Measurements from ENCODE around the gene TMPRSS3. TPM values are rescaled to one million over a fixed set of nuclear protein-coding genes. Genes with fewer than 3 reads are reported as not detected.

TMPRSS3 gene
- polyA plus RNA-seq, 1 experiment: not detected

DNA sequence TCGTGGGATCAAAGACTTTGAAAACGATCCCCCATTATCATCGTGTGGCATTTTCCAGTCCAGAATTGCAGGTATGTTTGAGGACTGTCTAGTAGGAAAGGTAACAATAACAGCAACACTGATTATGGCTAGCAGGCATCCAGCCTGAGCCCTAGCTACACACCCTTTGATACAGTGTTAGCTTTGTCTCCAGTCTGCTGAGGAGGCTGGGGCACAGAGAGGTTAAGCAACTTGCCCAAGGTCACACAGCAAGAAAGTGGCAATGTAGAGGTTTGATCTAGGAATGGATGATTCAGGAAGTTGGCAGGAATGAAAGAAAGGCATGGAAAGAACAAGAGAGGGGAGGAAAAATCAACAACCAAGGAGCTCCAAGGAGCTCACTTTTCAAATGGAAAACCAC lies 39.0 kb upstream of the TMPRSS3 start:
- POLR2A ChIA-PET: no interaction called here
- Histone ChIP-seq H3K4me3 (ENCODE audit: low read depth, low read length) (no peak overlapping the region), H3K27ac (ENCODE audit: low read depth, low read length) (no peak overlapping the region), H3K27me3 (ENCODE audit: control insufficient read depth, insufficient read depth, low read length) (no peaks in the 10 kb centered on the region), H3K9me3 (ENCODE audit: control insufficient read depth, insufficient read depth, low read length) (peaks cover 37% of the 10 kb centered on the region)
- TF ChIP-seq CTCF (IDR thresholded peaks at IDR 0.05; ENCODE audit: low read depth, low read length): no peak
- no peak for DNase-seq (ENCODE audit: low read depth, low spot score)
- CTCF ChIA-PET: no interaction called here

DNA sequence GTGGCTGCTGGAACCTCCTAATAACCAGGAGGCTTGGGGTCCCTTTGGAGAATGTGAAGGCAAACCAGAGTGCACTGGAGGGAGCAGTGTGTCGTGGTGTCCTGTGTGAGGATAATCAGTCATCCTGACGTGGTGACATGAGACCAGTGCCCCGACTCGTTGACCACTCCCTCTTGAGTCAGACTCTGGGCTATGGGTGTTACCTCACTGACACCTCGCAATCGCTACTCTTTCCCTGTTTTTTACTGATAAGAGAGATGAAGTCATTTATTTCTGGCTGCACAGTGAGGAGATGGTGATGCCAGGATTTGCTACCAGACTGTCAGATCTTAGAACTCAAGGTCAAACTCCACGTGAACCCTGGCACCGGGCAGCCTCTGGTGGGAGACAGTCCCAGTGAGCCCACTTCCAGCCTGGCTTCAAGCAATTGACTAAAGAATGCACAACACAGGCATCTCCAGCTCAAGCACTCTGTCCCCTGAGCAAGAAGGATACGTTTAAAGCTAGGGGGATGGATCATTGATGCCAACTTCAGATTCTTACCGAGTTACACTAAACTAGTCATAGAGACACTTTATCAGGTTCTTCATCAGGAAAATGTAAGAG lies 38.2 kb upstream of the TMPRSS3 start:
- DNase-seq (ENCODE audit: low read depth, low spot score): no peak
- Histone ChIP-seq H3K27me3 (ENCODE audit: control insufficient read depth, insufficient read depth, low read length) (no peaks in the 10 kb centered on the region), H3K9me3 (ENCODE audit: control insufficient read depth, insufficient read depth, low read length) (peaks cover 31% of the 10 kb centered on the region), H3K4me3 (ENCODE audit: low read depth, low read length) (no peak overlapping the region), H3K27ac (ENCODE audit: low read depth, low read length) (no peak overlapping the region)
- ChIA-PET CTCF (no interaction called here), POLR2A (no interaction called here)
- TF ChIP-seq CTCF (IDR thresholded peaks at IDR 0.05; ENCODE audit: low read depth, low read length): no peak

DNA sequence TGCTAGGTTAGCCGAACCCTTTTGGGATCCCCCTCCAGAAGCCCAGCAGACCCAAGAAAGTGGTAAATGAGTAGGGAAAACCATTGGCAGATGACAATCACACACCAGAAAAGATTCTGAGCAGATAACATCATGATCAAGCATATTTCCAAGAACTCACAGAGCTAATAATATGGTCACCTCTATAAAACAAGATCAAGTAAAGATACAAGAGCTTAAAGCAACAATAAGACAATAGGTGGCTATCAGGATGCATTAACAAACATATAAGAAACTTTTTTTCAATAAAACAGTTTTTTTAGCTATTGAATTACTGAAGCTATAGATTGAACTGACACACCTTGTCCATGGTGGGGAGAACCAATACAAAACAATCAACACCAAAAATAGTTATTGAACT lies 36.8 kb upstream of the TMPRSS3 start:
- no peaks in the 10 kb centered on the region for H3K27me3 ChIP-seq (ENCODE audit: control insufficient read depth, insufficient read depth, low read length)

GRCh38 chr21:42431196-42431595 lies 35.3 kb upstream of the TMPRSS3 start:
- Histone ChIP-seq H3K9me3 (ENCODE audit: control insufficient read depth, insufficient read depth, low read length) (peaks cover 11% of the 10 kb centered on the region), H3K27ac (ENCODE audit: low read depth, low read length) (no peak overlapping the region), H3K4me3 (ENCODE audit: low read depth, low read length) (no peak overlapping the region), H3K27me3 (ENCODE audit: control insufficient read depth, insufficient read depth, low read length) (no peaks in the 10 kb centered on the region)
- TF ChIP-seq CTCF (IDR thresholded peaks at IDR 0.05; ENCODE audit: low read depth, low read length): no peak
- ChIA-PET CTCF (no interaction called here), POLR2A (no interaction called here)
- no peak for DNase-seq (ENCODE audit: low read depth, low spot score)

More for the DNA sequence above, 36.8 kb upstream of the TMPRSS3 start:
- no peak for DNase-seq (ENCODE audit: low read depth, low spot score)
- ChIA-PET POLR2A (no interaction called here), CTCF (no interaction called here)
- Histone ChIP-seq H3K9me3 (ENCODE audit: control insufficient read depth, insufficient read depth, low read length) (peaks cover 19% of the 10 kb centered on the region), H3K4me3 (ENCODE audit: low read depth, low read length) (no peak overlapping the region), H3K27ac (ENCODE audit: low read depth, low read length) (no peak overlapping the region)
- TF ChIP-seq CTCF (IDR thresholded peaks at IDR 0.05; ENCODE audit: low read depth, low read length): no peak

DNA sequence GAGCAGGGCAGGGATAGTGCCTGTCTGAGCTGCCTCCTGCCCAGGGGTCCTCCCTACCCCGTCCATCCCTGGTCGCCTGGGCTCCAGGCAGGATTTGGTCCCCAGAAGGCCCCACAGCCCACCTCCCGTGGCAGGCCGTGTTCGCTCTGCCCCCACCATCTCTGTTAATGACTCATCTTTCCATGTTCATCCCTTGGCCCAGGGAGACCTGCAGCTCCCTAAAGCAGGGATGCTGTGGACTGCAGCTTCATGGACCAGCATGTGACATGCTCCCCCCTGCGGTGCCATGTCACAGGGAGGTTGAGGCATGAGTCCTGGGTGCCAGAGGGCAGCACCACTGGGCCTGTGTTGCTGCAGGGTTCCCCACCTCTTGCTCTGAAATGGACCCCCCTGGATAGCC lies 34.7 kb upstream of the TMPRSS3 start:
- ChIA-PET CTCF (no interaction called here), POLR2A (no interaction called here)
- H3K4me3 ChIP-seq (ENCODE audit: low read depth, low read length): no peak overlapping the region

More for the DNA sequence above, 34.7 kb upstream of the TMPRSS3 start:
- Histone ChIP-seq H3K9me3 (ENCODE audit: control insufficient read depth, insufficient read depth, low read length) (peaks cover 11% of the 10 kb centered on the region), H3K27ac (ENCODE audit: low read depth, low read length) (no peak overlapping the region), H3K27me3 (ENCODE audit: control insufficient read depth, insufficient read depth, low read length) (no peaks in the 10 kb centered on the region)
- no peak for DNase-seq (ENCODE audit: low read depth, low spot score)
- no peak for TF ChIP-seq CTCF (IDR thresholded peaks at IDR 0.05; ENCODE audit: low read depth, low read length)
